A673 (cell line): ENCODE data around the gene KCNK5.

ENCODE experiments used
- CTCF ChIP-seq: fragments of 300-800, 200-600 bp; sonication (generic); conservative IDR thresholded peaks from 2 replicates; pipeline ENCODE4 v1.5.1; 2017; ENCODE audit warnings: low read depth, mild to moderate bottlenecking, antibody characterized with exemption, low read length, moderate library complexity, mixed read lengths
- EZH2 ChIP-seq: fragments of 200-600 bp; sonication (generic); IDR thresholded peaks from 2 replicates; pipeline ENCODE4 v1.6.1; 2017; ENCODE audit warnings: borderline replicate concordance, low read depth, mild to moderate bottlenecking, mixed read lengths, antibody characterized with exemption, low read length; ENCODE audit not compliant: poor library complexity, severe bottlenecking

GRCh38 chr6:39182604-39183003 is 46.7 kb downstream of the KCNK5 start:
- TF ChIP-seq CTCF: no peak
- TF ChIP-seq EZH2: no peak
